Measurements from ENCODE around the gene KRTAP5-6. TPM values are rescaled to one million over a fixed set of nuclear protein-coding genes. Genes with fewer than 3 reads are reported as not detected.
A peak's percentile ranks its signal among the peaks of the same experiment; 100 is the strongest.

KRTAP5-6 gene
- total RNA-seq, 2 donors from 2014 or later: not detected

DNA sequence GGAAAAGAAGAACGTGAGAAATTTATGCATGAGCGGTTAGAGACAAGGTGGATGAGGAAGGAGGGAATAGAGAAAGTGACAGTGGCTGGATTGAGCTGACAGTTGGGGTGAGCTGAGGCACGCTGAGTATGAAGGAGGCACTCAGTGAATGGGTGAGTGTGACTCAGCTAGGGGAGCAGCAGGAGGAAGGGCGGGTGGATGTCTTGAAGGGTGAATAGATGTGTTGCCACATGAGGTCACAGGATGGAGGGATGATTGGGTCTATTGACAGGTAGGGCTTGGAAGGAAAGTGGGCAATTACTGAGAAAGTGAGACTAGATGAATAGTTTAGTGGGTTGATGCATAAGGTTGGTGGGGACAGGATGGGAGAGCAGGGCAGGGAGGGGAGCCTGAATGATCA lies 45.4 kb downstream of the KRTAP5-6 start:
- H3K4me1 Mint-ChIP-seq: peaks cover 4% of the 10 kb centered on the region
- H3K4me3 Mint-ChIP-seq: no peak overlapping the region
- no peaks in the 10 kb centered on the region for H3K36me3 Mint-ChIP-seq (ENCODE audit: low read depth)
- H3K9me3 ChIP-seq (ENCODE audit: control insufficient read depth, low read length, poor library complexity, severe bottlenecking): peaks cover 2% of the 10 kb centered on the region
- no peak overlapping the region for H3K27ac Mint-ChIP-seq
- H3K27me3 Mint-ChIP-seq: peaks cover 6% of the 10 kb centered on the region
- ATAC-seq: no peak
- no peak for DNase-seq

DNA sequence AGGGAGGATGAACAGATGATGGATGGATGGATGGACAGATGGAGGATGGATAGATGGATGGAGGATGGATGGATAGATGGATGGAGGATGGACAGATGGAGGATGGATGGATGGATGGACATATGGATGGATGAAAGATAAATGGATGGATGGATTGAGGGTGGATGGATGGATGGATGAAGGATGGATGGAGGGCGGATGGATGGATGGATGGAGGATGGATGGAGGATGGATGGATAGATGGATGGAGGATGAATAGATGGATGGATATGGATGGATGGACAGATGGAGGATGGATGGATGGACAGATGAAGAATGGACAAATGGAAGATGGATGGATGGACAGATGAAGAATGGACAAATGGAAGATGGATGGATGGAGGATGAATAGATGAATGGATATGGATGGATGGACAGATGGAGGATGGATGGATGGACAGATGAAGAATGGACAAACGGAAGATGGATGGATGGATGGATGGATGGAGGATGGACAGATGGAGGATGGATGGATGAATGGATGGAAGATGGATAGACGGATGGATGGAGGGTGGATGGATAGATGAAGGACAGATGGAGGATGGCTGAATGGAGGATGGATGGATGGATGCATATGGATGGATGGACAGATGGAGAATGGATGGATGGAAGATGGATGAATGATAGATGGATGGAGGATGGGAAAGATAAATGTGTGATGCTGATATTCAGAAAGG lies 46.0 kb downstream of the KRTAP5-6 start:
- peaks cover 4% of the 10 kb centered on the region for H3K4me1 Mint-ChIP-seq
- no peak overlapping the region for H3K4me3 Mint-ChIP-seq
- ATAC-seq (no peak), DNase-seq (no peak)
- H3K36me3 Mint-ChIP-seq (ENCODE audit: low read depth): no peaks in the 10 kb centered on the region
- H3K27me3 Mint-ChIP-seq: peaks cover 6% of the 10 kb centered on the region
- H3K27ac Mint-ChIP-seq: no peak overlapping the region
- H3K9me3 ChIP-seq (ENCODE audit: control insufficient read depth, low read length, poor library complexity, severe bottlenecking): no peaks in the 10 kb centered on the region

DNA sequence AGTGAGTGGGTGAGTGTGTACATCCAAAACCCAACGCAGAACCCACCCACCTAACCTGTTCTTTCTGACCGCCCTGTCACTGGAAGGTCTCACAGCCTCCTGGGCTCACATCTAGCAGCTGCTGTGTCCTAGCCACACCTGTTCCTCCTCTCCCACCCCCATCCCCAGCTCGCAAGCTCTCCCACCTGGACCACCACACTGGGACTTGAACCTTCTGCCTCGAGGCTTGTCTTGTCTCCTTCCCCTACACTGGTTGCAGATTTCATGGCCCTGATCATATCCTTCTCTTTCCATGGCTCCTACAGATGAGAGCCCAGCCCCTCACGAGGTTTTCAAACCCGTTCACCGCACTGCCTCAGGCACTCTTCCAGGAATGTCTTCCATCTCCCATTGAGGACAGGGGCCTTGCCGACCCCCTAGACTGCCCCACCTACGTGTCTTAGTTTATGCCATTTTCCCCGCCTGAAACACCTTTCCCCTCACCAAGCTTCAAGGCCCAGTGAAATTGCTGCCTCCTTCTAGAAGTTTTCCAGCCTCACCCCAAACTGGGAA lies 46.7 kb downstream of the KRTAP5-6 start:
- H3K9me3 ChIP-seq (ENCODE audit: control insufficient read depth, low read length, poor library complexity, severe bottlenecking): no peaks in the 10 kb centered on the region
- Mint-ChIP-seq H3K4me3 (no peak overlapping the region), H3K27ac (no peak overlapping the region), H3K27me3 (peaks cover 6% of the 10 kb centered on the region), H3K36me3 (ENCODE audit: low read depth) (no peaks in the 10 kb centered on the region), H3K4me1 (peaks cover 4% of the 10 kb centered on the region)
- DNase-seq (no peak), ATAC-seq (no peak)

DNA sequence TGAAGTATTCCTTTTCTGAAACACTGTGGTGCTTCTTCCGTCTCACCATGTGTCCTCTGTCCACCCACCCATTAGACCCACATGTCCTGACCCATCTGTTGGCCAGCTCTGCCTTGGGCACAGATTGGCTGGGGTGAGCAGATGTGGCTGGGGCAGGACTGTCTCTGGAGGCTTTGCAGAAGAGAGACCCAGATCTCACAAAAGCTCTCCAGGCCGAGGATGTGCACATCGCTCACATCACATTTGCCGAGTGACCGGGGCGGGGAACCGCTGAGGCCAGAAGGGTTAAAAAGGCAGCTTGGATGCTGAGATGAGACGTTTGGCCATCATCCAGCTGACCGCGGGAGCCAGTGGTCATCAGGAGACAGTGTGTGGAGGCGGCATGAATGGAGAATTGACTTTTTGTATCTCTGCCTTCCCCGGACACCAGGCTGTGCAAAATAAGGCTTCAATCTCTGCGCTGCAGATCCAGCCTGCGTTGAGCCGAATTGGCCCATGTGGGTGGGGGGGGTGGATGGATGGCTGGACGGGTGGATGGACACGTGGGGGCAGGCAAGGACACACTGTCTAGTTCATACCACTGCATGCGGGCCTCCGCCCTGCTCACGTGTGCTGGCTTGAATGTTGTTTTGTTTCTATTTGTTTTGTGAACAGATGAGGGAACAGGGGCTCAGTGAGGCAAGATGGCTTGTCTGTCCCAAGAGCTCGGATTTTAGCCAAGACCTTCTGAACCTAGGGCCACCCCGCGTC lies 47.3 kb downstream of the KRTAP5-6 start:
- H3K27me3 Mint-ChIP-seq: peaks cover 5% of the 10 kb centered on the region
- H3K27ac Mint-ChIP-seq: no peak overlapping the region
- H3K4me1 Mint-ChIP-seq: peaks cover 1% of the 10 kb centered on the region
- ATAC-seq (no peak), DNase-seq (no peak)
- no peak overlapping the region for H3K4me3 Mint-ChIP-seq
- H3K9me3 ChIP-seq (ENCODE audit: control insufficient read depth, low read length, poor library complexity, severe bottlenecking): no peaks in the 10 kb centered on the region
- no peaks in the 10 kb centered on the region for H3K36me3 Mint-ChIP-seq (ENCODE audit: low read depth)

DNA sequence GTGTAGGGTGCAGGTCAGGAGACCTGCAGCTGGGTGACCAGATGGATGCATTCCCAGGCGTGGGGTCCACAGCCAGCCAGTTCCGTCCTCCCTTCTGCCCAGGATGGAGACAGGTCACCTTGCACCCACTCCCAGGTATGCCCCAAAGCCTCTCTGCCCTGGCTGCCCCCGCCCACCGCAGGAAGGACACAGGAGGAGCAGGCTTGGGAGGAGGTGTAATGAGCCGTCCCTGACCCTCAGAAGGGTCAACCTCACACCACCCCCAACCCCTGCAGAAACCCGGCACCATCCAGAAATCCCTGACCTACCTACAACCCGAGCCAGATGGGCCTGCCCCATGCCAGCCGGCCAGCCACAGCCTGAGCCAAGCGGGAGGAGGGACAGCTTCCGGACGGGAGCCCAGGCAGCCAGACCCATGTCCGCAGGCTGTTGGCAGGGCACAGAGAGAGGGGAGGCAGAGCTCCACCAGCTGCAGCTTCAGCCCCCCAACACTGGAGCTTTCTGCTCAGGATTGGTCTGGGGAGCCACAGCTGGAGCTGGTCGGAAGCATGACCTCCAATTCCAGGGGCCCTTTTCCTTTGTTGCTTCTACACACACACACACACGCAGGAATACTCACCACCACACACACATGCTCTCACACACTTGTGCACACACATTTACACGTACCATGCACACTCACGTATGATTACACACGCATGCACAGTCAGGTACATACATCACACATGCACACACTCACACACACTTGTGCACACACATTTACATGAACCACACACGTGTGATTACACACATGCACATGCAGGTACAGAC lies 48.1 kb downstream of the KRTAP5-6 start:
- H3K27ac Mint-ChIP-seq: no peak overlapping the region
- no peak for ATAC-seq
- peaks cover 7% of the 10 kb centered on the region for H3K4me1 Mint-ChIP-seq
- no peaks in the 10 kb centered on the region for H3K36me3 Mint-ChIP-seq (ENCODE audit: low read depth)
- no peaks in the 10 kb centered on the region for H3K9me3 ChIP-seq (ENCODE audit: control insufficient read depth, low read length, poor library complexity, severe bottlenecking)
- no peak overlapping the region for H3K4me3 Mint-ChIP-seq
- H3K27me3 Mint-ChIP-seq: peaks cover 8% of the 10 kb centered on the region
- no peak for DNase-seq

DNA sequence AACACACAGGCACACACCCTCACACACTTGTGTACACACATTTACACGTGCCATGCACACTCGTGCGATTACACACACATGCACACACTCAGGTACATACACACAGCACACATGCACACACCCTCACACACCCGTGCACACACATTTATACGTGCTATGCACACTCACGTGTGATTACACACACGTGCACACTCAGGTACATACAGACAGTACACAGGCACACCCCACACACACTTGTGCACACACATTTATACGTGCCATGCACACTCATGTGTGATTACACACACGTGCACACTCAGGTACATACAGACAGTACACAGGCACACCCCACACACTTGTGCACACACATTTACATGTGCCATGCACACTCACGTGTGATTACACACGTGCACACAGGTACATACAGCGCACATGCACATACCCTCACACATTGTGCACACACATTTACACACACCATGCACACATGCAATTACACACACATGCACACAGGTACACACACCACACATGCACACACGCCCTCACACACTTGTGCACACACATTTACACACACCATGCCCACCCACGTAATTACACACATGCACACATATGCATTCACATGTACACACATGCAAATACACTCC lies 48.8 kb downstream of the KRTAP5-6 start:
- H3K9me3 ChIP-seq (ENCODE audit: control insufficient read depth, low read length, poor library complexity, severe bottlenecking): no peaks in the 10 kb centered on the region
- no peak overlapping the region for H3K27ac Mint-ChIP-seq
- H3K4me3 Mint-ChIP-seq: no peak overlapping the region
- H3K27me3 Mint-ChIP-seq: peaks cover 15% of the 10 kb centered on the region
- H3K36me3 Mint-ChIP-seq (ENCODE audit: low read depth): no peaks in the 10 kb centered on the region
- H3K4me1 Mint-ChIP-seq: peaks cover 14% of the 10 kb centered on the region
- ATAC-seq (no peak), DNase-seq (no peak)

DNA sequence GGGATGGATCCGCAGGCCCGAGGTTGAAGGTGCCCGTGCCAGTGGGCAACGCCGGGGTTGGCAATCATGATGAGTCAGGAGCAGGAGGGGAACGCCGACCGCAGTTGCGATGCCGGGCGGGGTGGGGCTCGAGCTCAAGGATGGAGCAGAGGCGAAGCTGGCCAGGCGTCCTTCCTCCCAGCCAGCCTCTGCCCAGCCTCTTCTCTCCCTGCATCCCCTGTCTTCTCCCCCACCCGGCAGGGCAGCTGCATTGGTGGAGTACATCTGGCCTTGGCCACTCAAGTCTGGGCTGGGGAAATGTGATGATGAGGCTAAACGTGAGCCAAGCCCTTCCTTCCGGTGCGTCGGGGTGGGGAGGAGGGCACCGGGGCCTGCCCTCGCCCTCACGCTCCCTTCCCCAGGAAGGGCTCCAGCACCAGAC lies 49.5 kb downstream of the KRTAP5-6 start:
- Mint-ChIP-seq H3K27me3 (peaks cover 15% of the 10 kb centered on the region), H3K4me3 (no peak overlapping the region), H3K36me3 (ENCODE audit: low read depth) (no peaks in the 10 kb centered on the region), H3K27ac (no peak overlapping the region), H3K4me1 (peaks cover 14% of the 10 kb centered on the region)
- no peak for DNase-seq
- no peaks in the 10 kb centered on the region for H3K9me3 ChIP-seq (ENCODE audit: control insufficient read depth, low read length, poor library complexity, severe bottlenecking)
- ATAC-seq: peak; percentile 16

DNA sequence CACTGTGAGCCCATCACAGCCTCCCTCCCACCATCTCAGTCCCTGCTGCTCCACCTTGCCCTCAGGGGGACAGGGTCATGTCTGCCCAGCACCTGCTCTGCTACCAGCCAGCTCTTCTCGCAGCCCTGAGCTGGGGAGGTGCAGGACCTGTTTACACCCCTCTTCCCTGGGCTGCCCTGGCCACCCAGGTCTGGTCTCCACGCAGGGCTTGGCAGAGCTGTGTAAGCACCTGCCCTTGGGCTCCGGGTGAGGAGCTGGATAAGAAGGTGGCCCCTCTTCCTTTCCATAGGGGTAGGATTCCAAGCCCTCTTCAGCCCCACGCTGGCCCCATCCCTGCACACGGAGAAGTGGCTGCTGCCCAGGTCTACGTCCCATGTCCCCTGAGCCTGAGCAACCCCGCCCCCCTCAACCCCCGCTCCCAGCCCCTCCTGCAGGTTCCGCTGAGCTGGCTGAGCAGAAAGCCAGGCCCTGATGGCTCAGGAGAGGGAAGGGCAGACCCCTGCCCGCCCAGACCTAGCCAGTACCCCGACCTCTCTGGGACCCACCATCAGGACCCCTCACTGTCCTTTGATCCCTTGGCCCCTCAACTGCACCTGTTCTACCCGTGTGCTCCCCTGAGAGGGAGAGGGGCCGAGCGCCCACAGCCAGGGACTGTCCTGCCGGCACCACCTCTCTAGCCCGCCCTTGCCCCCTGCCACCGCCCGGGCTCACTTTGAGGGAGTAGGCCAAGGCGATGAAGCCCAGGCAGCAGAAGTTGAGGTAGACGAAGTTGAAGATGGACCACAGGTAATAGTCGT lies 50.2 kb downstream of the KRTAP5-6 start:
- peak overlapping the region; percentile 31 for H3K4me3 Mint-ChIP-seq
- H3K27ac Mint-ChIP-seq: no peak overlapping the region
- DNase-seq: no peak
- H3K27me3 Mint-ChIP-seq: peaks cover 15% of the 10 kb centered on the region
- peaks cover 14% of the 10 kb centered on the region for H3K4me1 Mint-ChIP-seq
- H3K36me3 Mint-ChIP-seq (ENCODE audit: low read depth): no peaks in the 10 kb centered on the region
- no peak for ATAC-seq
- H3K9me3 ChIP-seq (ENCODE audit: control insufficient read depth, low read length, poor library complexity, severe bottlenecking): no peaks in the 10 kb centered on the region

Other genes starting within 250 kb of the KRTAP5-6 start
- 10 to 100 TPM; 65.0 to 65.7 TPM for gene MOB2, start 210.4 kb upstream of the KRTAP5-6 start, total RNA-seq
- gene DUSP8, start 124.9 kb upstream of the KRTAP5-6 start, total RNA-seq: 10 to 100 TPM; 79.5 to 90.1 TPM
- not detected for gene KRTAP5-1, start 111.9 kb upstream of the KRTAP5-6 start, total RNA-seq
- gene KRTAP5-2, start 98.9 kb upstream of the KRTAP5-6 start, total RNA-seq: not detected
- not detected for gene KRTAP5-3, start 88.7 kb upstream of the KRTAP5-6 start, total RNA-seq
- not detected for gene KRTAP5-4, start 75.1 kb upstream of the KRTAP5-6 start, total RNA-seq
- not detected for gene KRTAP5-5, start 67.4 kb upstream of the KRTAP5-6 start, total RNA-seq
- gene IFITM10, start 53.4 kb downstream of the KRTAP5-6 start, total RNA-seq: under 1 TPM; 0.78 to 0.90 TPM
- 10 to 100 TPM; 79.6 to 83.2 TPM for gene CTSD, start 66.7 kb downstream of the KRTAP5-6 start, total RNA-seq
- not detected for gene SYT8, start 137.8 kb downstream of the KRTAP5-6 start, total RNA-seq
- gene TNNI2, start 141.8 kb downstream of the KRTAP5-6 start, total RNA-seq: not detected
- gene LSP1, start 155.9 kb downstream of the KRTAP5-6 start, total RNA-seq: 100 to 1,000 TPM; 297 to 299 TPM
- not detected for gene PRR33, start 194.7 kb downstream of the KRTAP5-6 start, total RNA-seq
- gene TNNT3, start 222.5 kb downstream of the KRTAP5-6 start, total RNA-seq: 1 to 10 TPM; 7.4 to 8.9 TPM

Data from T-helper 17 cell (primary cell).